ENCODE results near the gene SGPP2.

DNA sequence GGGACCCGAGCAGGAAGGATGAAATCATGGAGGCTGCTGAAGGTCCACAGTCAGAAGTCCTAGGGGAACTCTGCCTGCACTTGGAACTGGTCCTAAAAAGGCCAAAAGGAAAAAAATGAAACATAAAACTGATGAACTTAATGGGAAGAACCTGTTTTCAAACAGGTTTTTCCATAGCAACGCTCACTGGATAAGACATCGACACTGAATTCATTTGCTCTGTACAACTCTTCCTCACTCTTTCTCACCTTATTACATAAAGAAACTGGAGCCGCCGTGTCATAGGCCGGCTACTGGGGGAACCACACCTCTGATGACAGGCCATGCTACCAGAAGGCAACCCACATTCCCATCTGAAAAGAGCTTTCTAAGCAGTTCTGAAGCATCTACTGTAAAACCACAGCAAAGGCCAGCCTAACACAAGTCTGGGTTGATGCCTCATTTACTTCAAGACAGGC lies 147.9 kb downstream of the SGPP2 start:
- TF ChIP-seq POLR2A (IDR thresholded peaks at IDR 0.05; ENCODE audit: low read length) (no peak), GATA1 (IDR thresholded peaks at IDR 0.05; ENCODE audit: low read depth, low read length) (no peak)
